ENCODE results near the gene GRK5. TPM values are rescaled to one million over a fixed set of nuclear protein-coding genes. Genes with fewer than 3 reads are reported as not detected.

The GRK5 gene
- total RNA-seq, 1 experiment from 2014 or later, result 2.3 TPM

GRCh38 chr10:119504651-119505050, 297.3 kb downstream of the GRK5 start:
- Mint-ChIP-seq H3K9me3 (no peaks in the 10 kb centered on the region), H3K27ac (no peak overlapping the region; the same call in 1 of the 2 replicates), H3K27me3 (ENCODE audit: low read depth) (no peaks in the 10 kb centered on the region), H3K4me3 (no peak overlapping the region), H3K4me1 (0 out of 2 replicates have a peak, but pooled peaks cover 2% of the 10 kb centered on the region), H3K36me3 (no peaks in the 10 kb centered on the region)
- ATAC-seq, result no peak
- ChIA-PET POLR2A (interaction anchor here (0.6 kb wide), 1 partner anchor 138 kb away, joined by 3 read pairs; no protein-coding TSS in a partner anchor), CTCF (interaction anchor here (0.8 kb wide), 1 partner anchor 15 kb away, joined by 4 read pairs; no protein-coding TSS in a partner anchor)
- DNase-seq (ENCODE audit: low spot score), result no peak
- TF ChIP-seq ATF6 (CRISPR knock-in tag; IDR thresholded peaks at IDR 0.05) (no peak), TCF7 (CRISPR knock-in tag; IDR thresholded peaks at IDR 0.05; ENCODE audit: low read depth) (no peak), TEAD4 (CRISPR knock-in tag; IDR thresholded peaks at IDR 0.05) (no peak), ATF3 (CRISPR knock-in tag; conservative IDR thresholded peaks at IDR 0.05) (no peak), GRHL2 (CRISPR knock-in tag; IDR thresholded peaks at IDR 0.05; ENCODE audit: insufficient replicate concordance, severe bottlenecking) (no peak)

GRCh38 chr10:119505131-119505551, 297.8 kb downstream of the GRK5 start:
- DNase-seq (ENCODE audit: low spot score), result no peak
- ATAC-seq, result no peak
- Mint-ChIP-seq H3K4me1 (peaks cover 4% of the 10 kb centered on the region), H3K36me3 (no peaks in the 10 kb centered on the region), H3K27me3 (ENCODE audit: low read depth) (no peaks in the 10 kb centered on the region), H3K27ac (no peak overlapping the region; the same call in 1 of the 2 replicates), H3K9me3 (no peaks in the 10 kb centered on the region), H3K4me3 (no peak overlapping the region)
- ChIA-PET CTCF (interaction anchor here (0.8 kb wide), 1 partner anchor 15 kb away, joined by 4 read pairs; no protein-coding TSS in a partner anchor), POLR2A (interaction anchor here (0.6 kb wide), 1 partner anchor 138 kb away, joined by 3 read pairs; no protein-coding TSS in a partner anchor)
- TF ChIP-seq CREB1 (CRISPR knock-in tag; IDR thresholded peaks at IDR 0.05), result no peak
- TF ChIP-seq ZNF396 (CRISPR knock-in tag; IDR thresholded peaks at IDR 0.05; ENCODE audit: borderline replicate concordance), result no peak
- no peak for TF ChIP-seq ATF6 (CRISPR knock-in tag; IDR thresholded peaks at IDR 0.05)
- TF ChIP-seq ZNF121 (CRISPR knock-in tag; IDR thresholded peaks at IDR 0.05), result no peak

Small RNAs within 50 kb of the gene (microRNA-seq; reads per million reads assigned to microRNA genes)
- gene MIR4681 (ENCODE audit: borderline number of aligned reads), result not detected

Other genes starting within 250 kb of the GRK5 start
- 2.9 to 4.3 TPM (median 2.9 TPM) in 3 replicates for gene NANOS1, start 177.9 kb upstream of the GRK5 start, total RNA-seq (2021)
- gene EIF3A, start 126.8 kb upstream of the GRK5 start, total RNA-seq (2021), result 177 to 213 TPM (median 178 TPM) in 3 replicates
- gene DENND10, start 103.5 kb upstream of the GRK5 start, total RNA-seq (2021), result 58.7 to 60.6 TPM (median 59.0 TPM) in 3 replicates
- gene SFXN4, start 41.9 kb upstream of the GRK5 start, total RNA-seq (2021), result 23.8 to 25.9 TPM (median 24.0 TPM) in 3 replicates
- 167 to 175 TPM (median 173 TPM) in 3 replicates for gene PRDX3, start 28.8 kb upstream of the GRK5 start, total RNA-seq (2021)